Retinal pigment epithelial cell (primary cell): Measurements from ENCODE around the gene SEZ6L.

ENCODE experiments used
- DNase-seq: peaks from one replicate; pipeline ENCODE4 v3.0.0-alpha.2; 2010; ENCODE audit warnings: low read depth
- H3K4me3 ChIP-seq: 2 replicates; pipeline ENCODE4 v1.5.1; 2011; ENCODE audit warnings: mild to moderate bottlenecking, low read length, control low read depth, moderate library complexity
- TF ChIP-seq, protein P1 (sequence below): conservative IDR thresholded peaks from 2 replicates; pipeline ENCODE4 v1.5.1; 2011; ENCODE audit warnings: low read depth, low read length, control low read depth, inconsistent platforms

Gene SEZ6L

DNA sequence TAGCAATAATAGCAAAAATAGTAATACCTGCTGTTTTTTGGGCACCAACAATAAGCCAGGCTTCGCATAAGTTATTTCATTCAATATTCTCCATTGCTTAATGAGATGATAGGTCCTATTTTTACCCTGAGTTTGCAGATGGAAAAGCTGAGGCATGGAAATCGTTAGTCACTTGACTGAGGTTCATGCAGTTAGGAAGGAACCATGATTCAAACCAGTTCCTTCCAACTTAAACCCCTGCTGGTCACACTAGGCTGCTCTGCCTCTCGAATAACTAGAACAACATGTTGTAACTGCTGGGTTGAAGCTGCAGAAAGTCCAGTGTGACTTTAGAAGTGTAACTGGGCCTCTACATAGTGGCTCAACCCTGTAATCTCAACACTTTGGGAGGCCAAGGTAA lies 69.3 kb downstream of the SEZ6L start:
- H3K4me3 ChIP-seq, result no peak overlapping the region
- no peak for DNase-seq

DNA sequence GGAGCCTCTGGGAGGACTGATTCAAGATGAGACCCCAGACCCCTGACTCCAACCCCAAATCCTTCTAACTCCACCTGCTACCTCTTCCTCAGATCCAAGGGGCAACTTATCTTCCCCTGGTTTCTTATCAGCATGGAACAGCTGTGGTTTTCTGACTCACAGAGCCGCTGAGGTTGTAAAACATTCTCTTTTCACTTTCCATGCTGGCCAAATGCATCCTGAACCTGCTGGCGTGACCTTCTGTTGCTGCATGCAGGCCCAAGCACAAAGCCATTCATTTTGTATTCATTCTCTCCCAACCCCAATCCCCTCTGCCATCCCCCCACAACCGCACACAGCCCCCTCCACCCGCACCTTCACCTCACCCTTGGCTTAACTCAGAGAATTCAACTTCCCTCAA lies 70.3 kb downstream of the SEZ6L start:
- H3K4me3 ChIP-seq, result no peak overlapping the region
- TF ChIP-seq, protein P1, sequence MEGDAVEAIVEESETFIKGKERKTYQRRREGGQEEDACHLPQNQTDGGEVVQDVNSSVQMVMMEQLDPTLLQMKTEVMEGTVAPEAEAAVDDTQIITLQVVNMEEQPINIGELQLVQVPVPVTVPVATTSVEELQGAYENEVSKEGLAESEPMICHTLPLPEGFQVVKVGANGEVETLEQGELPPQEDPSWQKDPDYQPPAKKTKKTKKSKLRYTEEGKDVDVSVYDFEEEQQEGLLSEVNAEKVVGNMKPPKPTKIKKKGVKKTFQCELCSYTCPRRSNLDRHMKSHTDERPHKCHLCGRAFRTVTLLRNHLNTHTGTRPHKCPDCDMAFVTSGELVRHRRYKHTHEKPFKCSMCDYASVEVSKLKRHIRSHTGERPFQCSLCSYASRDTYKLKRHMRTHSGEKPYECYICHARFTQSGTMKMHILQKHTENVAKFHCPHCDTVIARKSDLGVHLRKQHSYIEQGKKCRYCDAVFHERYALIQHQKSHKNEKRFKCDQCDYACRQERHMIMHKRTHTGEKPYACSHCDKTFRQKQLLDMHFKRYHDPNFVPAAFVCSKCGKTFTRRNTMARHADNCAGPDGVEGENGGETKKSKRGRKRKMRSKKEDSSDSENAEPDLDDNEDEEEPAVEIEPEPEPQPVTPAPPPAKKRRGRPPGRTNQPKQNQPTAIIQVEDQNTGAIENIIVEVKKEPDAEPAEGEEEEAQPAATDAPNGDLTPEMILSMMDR, result no peak
- no peak for DNase-seq

More for the DNA sequence above, 69.3 kb downstream of the SEZ6L start:
- TF ChIP-seq, protein P1, result no peak

DNA sequence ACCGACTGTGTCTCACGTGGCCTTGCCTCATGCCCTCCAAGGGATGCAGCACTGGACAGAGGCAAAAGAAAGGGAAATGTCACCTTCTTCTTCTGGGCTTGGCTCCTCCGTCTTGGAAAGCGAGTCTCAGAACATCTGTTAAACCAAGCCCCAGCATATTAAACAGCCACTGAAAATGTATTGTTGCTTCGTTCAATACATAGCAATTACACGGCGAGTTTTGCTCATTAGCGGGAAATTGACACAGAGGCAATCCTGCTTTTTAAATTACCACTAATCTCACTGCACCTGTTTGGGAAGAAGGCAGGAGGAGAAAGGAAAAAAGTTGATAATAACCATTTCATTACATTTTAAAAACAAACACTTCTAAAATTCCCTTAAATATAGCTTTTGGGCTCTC lies 72.1 kb downstream of the SEZ6L start:
- TF ChIP-seq, protein P1, result no peak
- no peak overlapping the region for H3K4me3 ChIP-seq
- DNase-seq, result no peak

DNA sequence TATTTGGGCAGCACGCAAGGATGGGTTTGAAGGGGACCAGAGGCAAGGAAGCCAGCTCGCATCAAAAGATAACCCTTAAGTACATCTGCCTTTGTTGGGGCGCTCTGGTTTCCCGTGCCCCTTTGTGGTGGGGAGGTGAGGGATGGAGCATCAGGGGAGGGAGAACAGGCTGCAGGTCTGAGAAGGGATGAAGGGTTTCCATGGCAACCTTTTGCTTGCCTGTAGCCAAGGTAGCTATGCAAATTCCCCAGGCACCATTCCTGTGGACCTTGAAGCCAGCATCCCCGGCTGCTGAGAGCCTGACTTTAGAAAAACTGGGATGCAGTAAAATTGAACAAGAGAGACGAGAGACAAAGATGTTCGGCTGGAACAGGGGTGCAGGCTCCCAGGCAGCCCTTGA lies 75.7 kb downstream of the SEZ6L start:
- TF ChIP-seq, protein P1, result no peak
- H3K4me3 ChIP-seq, result no peak overlapping the region
- no peak for DNase-seq

DNA sequence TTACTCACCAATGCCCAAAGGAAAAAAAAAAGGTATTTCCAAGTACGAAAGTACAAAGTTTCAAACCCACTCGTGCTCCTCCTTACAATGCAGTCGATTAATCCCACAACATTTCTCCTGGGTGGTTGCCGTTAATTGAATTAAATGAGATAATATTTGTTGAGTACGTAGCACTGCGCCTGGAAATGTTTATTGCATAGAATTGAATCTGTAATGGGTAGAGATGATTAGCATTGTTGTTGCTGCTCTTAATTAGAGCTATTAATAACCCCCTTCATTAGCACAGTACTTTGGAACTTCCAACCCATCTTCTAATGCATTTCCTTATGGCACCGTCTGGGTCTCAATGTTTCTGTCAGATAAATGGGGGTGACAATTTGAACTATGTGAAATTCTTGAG lies 77.3 kb downstream of the SEZ6L start:
- TF ChIP-seq, protein P1, result no peak
- no peak overlapping the region for H3K4me3 ChIP-seq
- DNase-seq, result no peak

DNA sequence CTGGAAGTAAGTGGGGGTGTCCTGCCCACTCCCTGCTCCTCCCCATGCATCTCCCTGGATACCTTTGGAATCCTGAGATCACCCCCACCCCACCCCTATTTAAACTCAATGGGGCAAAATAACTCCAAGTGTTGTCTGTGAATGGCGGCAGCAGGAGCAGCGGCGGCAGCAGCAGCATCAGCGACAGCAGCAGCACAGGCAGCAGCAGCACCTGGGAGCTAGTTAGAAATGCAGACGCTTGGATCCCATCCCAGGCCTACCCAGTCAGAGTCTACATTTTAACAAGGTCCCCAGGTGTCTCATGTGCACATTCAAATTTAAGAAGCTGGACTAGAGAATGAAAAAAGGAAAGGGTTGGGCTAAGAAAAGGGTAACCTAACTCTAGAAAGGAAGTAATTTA lies 82.6 kb downstream of the SEZ6L start:
- TF ChIP-seq, protein P1, result no peak
- no peak overlapping the region for H3K4me3 ChIP-seq
- no peak for DNase-seq

DNA sequence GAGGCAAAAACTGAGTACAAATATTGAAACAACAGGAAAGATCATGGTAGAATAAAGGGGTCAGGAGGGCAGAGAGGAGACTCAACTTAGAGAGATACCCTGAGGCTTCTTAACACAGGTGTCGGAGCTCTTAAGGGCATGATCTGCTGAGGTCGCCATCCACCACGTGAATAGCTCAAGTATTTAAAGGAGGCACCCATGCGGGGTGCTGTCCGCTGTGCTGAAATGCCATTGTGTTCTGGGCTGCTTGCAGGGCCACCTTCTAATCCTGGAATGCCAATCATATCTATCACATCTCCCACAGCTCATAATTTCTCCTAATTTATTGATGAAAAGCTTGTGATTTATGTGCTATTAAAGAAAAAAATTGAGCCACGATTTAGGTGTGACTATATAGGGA lies 90.2 kb downstream of the SEZ6L start:
- H3K4me3 ChIP-seq, result no peak overlapping the region
- TF ChIP-seq, protein P1, result no peak
- DNase-seq, result no peak
